Activated gamma-delta T cell treated with Interleukin-2 at 50 U/mL for 16 hours (primary cell): ENCODE data around the gene C10orf143.

Experiments
- DNase-seq: peaks from one replicate; pipeline ENCODE4 v3.0.0-alpha.2; 2020

Gene C10orf143

GRCh38 chr10:130050721-130051120, 59.9 kb downstream of the C10orf143 start:
- no peak for DNase-seq

GRCh38 chr10:130049987-130050386, 60.6 kb downstream of the C10orf143 start:
- no peak for DNase-seq

GRCh38 chr10:130049244-130049643, 61.4 kb downstream of the C10orf143 start:
- no peak for DNase-seq

- no peak for DNase-seq
Observed at GRCh38 chr10:130048081-130048480, 62.5 kb downstream of the C10orf143 start.

- DNase-seq = no peak
Observed at GRCh38 chr10:130047336-130047735, 63.3 kb downstream of the C10orf143 start.

- no peak for DNase-seq
Observed at GRCh38 chr10:130046591-130046990, 64.0 kb downstream of the C10orf143 start.

- no peak for DNase-seq
Observed at GRCh38 chr10:130045801-130046321, 64.8 kb downstream of the C10orf143 start.

GRCh38 chr10:130045091-130045652, 65.5 kb downstream of the C10orf143 start:
- DNase-seq = no peak

GRCh38 chr10:130044067-130045061, 66.3 kb downstream of the C10orf143 start:
- DNase-seq = no peak

GRCh38 chr10:130043491-130043890, 67.1 kb downstream of the C10orf143 start:
- DNase-seq = no peak

- DNase-seq = no peak
Observed at GRCh38 chr10:130042381-130042780, 68.2 kb downstream of the C10orf143 start.

- DNase-seq = no peak
Observed at GRCh38 chr10:130041451-130042371, 68.9 kb downstream of the C10orf143 start.

GRCh38 chr10:130040817-130041330, 69.8 kb downstream of the C10orf143 start:
- no peak for DNase-seq

GRCh38 chr10:130040351-130040750, 70.3 kb downstream of the C10orf143 start:
- no peak for DNase-seq

- DNase-seq = no peak
Observed at GRCh38 chr10:130039141-130039540, 71.5 kb downstream of the C10orf143 start.

GRCh38 chr10:130038611-130039109, 72.0 kb downstream of the C10orf143 start:
- no peak for DNase-seq

GRCh38 chr10:130038019-130038555, 72.5 kb downstream of the C10orf143 start:
- DNase-seq = no peak

GRCh38 chr10:130037169-130037661, 73.4 kb downstream of the C10orf143 start:
- DNase-seq = no peak

GRCh38 chr10:130036296-130037065, 74.1 kb downstream of the C10orf143 start:
- no peak for DNase-seq

GRCh38 chr10:130029209-130029608, 81.4 kb downstream of the C10orf143 start:
- no peak for DNase-seq

- no peak for DNase-seq
Observed at GRCh38 chr10:130028465-130028819, 82.2 kb downstream of the C10orf143 start.
